ENCODE results near the gene C2orf66.

Gene C2orf66

DNA sequence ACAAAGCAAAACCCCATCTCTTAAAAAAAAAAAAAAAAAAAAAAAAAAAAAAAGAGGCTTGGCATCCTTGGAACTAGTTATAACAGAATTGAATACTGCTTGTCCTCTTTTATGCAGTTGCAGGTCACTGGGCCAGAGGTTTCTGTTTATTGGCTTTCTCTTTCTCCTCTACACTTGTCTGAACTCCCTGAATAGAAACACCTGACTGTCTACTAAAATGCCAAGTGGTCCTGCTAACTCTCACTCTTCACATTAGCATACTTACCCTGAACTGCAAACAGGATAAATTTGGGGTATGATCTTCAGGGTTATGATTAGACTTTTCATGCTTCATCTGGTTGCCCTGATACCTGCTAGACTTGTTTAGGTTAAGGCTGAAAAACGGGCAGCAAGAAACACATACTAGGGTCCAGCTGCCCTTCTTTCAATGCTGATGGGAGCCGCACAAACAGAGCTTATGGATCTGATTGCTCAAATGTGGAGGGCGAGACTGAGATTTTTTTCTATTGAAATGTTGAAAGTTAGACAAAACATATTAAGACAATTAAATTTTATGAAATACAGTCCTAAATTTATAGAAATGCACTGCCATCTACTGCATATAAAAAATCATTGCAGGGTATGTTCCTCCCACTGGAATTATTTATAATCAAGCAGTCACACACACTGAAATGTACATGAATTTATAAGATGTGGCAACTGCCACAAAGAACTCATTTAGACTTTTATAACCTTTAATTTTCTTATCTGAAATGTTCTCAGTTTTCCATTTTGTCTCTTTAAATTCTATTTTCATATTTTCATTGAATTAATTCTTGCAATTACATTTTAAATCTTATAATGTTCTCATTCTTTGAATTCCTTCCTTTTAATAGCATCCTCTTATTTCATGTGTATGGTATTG lies 50.4 kb downstream of the C2orf66 start:
- no peak for DNase-seq (ENCODE audit: low read depth)

Measured in HS-27A (cell line).